Liver (tissue), 3 donors: ENCODE data around the gene FAM168B.

Experiments used
- CTCF ChIP-seq: fragments of 150-350 bp; IDR thresholded peaks from 2 replicates; pipeline ENCODE4 v1.5.1; 2017; ENCODE audit warnings: improper control_type of control experiment, low read depth, low read length; ENCODE audit not compliant: missing input control
- REST ChIP-seq: IDR thresholded peaks from 2 replicates; pipeline ENCODE4 v1.6.1; 2016; ENCODE audit warnings: antibody characterized with exemption, mild to moderate bottlenecking
- SP1 ChIP-seq: IDR thresholded peaks from 2 replicates; pipeline ENCODE4 v1.6.1; 2018; ENCODE audit warnings: antibody characterized with exemption, mild to moderate bottlenecking
- donor health status: healthy.
- donor health status: healthy.

GRCh38 chr2:131040661-131041401, 52.4 kb downstream of the FAM168B start:
- TF ChIP-seq REST: no peak
- TF ChIP-seq SP1: no peak
- no peak for TF ChIP-seq CTCF
